NCI-H526 (cell line): ENCODE data around the gene GAPVD1.
"Not testable (repeated sequence)": the region's sequence is repeated elsewhere in the genome, so short reads cannot be mapped to it uniquely, and the experiment has no call there.

Source experiments
- DNase-seq, 2 experiments: peaks; one replicate each; lab custom pipeline; 2025; lab: John Stamatoyannopoulos, UW

The GAPVD1 gene

GRCh38 chr9:125316359-125316758 lies 54.7 kb downstream of the GAPVD1 start:
- DNase-seq: not testable (repeated sequence)

GRCh38 chr9:125317704-125318103 lies 56.1 kb downstream of the GAPVD1 start:
- no peak for DNase-seq

GRCh38 chr9:125321496-125321895 lies 59.9 kb downstream of the GAPVD1 start:
- no peak for DNase-seq

GRCh38 chr9:125323615-125324014 lies 62.0 kb downstream of the GAPVD1 start:
- DNase-seq: no peak

GRCh38 chr9:125325826-125326225 lies 64.2 kb downstream of the GAPVD1 start:
- DNase-seq: no peak

DNA sequence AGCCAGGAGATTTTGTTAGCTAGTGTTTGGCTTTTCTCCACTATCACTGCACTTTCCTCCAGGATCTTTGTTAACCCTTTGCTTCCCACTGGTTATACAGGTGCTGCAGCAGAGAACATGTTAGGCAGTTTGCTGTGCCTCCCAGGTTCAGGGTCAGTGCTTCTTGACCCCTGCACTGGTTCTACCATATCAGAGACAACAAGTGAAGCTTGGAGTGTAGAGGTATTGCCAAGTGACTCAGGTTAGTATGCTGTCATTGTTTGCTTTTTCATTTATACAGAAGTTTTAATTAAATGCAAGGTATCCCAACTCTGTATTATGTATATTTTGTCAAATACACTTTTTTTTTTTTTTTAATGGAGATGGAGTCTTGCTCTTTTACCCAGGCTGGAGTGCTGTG lies 68.4 kb downstream of the GAPVD1 start:
- no peak for DNase-seq

DNA sequence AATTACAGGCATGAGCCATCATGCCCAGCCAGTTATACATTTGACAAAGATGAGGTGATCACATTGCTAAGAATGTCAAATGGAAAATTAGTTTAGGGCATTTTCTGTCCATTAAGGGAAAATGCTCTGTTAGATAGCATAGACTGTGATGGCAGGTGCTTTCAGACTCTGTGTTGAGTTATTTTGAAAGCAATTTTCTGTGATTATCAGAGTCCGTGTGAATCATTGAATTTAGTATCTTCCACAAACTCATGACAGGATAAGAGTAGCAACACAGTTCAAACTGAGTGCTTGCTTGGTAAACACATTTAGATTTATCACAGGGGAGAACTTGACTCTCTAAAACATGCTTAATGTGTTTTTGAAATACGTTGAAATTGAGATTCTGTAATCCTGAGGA lies 69.0 kb downstream of the GAPVD1 start:
- DNase-seq: no peak

GRCh38 chr9:125332527-125332926 lies 70.9 kb downstream of the GAPVD1 start:
- no peak for DNase-seq

DNA sequence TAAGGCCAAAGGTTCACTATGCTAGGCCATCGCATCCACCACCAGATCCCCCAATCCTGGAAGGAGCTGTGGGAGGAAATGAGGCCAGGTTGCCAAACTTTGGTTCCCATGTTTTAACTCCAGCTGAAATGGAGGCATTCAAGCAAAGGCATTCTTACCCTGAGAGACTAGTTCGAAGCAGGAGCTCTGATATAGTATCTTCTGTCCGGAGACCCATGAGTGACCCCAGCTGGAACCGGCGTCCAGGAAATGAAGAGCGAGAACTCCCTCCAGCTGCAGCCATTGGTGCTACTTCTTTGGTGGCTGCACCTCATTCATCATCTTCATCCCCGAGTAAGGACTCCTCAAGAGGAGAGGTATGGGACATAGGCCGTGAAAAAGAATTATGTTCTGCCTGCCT lies 75.6 kb downstream of the GAPVD1 start:
- no peak for DNase-seq

DNA sequence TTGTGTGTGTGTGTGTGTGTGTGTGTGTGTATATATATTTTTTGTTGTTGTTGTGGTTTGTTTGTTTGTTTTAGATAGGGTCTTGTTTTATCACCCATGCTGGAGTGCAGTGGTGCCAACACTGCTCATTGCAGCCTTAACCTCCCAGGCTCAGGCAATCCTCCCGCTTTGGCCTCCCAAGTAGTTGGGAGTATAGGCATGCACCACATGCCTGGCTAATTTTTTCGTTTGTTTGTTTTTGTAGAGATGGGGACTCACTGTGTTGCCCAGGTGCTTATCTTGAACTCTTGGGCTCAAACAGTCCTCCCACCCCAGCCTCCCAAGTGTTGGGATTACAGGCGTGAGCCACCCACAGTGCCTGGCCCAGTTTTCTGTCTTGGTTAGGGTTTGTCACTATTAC lies 77.3 kb downstream of the GAPVD1 start:
- no peak for DNase-seq

- no peak for DNase-seq
Measured at GRCh38 chr9:125341566-125341965, 79.9 kb downstream of the GAPVD1 start.

DNA sequence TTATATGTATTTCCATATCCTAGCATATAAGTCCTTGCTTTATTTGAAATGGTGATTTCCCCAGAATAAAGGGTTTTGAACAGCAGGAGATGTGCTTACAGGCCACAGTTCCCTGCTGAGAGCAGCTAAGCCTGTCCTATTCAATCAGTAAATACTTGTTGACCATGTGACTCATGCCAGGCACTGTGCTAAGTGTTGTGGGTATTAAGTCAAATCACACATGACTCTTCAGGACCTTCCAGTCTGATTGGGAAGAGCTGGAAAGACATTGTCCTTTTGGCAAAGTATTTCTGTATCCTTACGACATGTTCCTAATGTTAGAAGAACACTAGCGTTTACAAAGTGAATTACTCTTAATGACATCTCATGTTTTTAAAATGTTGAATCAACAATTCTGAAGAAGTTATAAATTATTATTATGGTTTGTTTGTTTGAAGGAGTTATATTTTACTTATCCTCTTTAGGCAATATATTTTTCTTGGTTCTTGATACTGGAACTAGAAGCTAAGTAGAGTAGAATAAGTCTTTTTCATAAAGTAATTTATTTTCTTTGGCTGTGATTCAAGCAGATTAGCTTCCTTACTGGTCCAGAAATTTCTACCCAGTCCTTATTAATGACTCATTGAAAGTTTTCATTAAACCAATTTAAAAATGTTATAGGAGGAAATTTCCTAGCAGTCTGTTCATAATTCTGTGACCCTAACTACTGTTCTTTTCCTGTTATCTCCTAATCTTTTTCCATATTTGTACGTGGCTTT lies 82.1 kb downstream of the GAPVD1 start:
- no peak for DNase-seq

GRCh38 chr9:125346080-125346732 lies 84.6 kb downstream of the GAPVD1 start:
- DNase-seq: no peak

DNA sequence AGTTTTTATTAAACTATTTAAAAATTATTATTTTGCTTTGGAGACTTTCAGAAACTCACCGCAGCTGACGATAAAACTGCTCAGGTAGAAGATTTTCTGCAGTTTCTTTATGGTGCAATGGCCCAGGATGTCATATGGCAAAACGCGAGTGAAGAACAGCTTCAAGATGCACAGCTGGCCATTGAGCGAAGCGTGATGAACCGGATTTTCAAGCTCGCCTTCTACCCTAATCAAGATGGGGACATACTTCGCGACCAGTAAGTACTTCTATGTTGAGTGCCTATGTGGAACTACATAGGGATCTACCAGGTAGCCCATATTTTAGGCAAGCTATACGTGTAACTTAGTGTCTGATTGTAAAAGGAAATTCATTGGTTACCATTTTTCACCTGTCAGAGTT lies 94.0 kb downstream of the GAPVD1 start:
- DNase-seq: no peak

DNA sequence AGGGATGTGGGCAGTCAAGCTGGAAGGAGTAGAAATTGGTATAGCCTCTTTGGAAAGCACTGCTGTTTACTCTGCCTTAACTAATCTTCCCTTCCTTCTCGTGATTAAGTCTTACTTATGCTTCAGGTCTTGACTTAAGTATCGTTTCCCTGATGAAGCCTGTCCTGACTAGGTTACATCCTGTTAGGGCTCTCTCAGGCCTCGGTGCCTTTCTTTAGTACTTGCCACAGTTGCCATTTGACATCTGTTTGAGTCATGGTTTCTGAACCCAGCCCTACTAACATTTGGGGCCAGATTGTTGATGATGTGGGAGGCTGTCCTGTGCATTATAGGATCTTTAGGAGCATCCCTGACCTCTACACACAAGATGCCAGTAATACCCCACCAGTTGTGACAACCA lies 94.4 kb downstream of the GAPVD1 start:
- no peak for DNase-seq

GRCh38 chr9:125359011-125359410 lies 97.4 kb downstream of the GAPVD1 start:
- DNase-seq: no peak

DNA sequence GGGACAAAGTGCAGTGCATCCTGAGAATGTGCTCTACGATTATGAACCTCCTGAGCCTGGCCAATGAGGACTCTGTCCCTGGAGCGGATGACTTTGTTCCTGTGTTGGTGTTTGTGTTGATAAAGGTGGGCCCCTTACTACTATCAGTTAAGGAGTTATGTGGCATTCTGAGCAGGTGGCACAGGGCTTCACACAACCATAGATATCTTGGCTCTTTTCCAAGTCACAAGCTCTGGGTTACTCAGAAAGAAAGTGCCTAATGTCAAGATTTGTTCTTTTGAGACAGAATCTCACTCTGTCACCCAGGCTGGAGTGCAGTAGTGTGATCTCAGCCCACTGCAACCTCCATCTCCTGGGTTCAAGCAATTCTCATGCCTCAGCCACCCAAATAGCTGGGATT lies 99.0 kb downstream of the GAPVD1 start:
- DNase-seq: no peak

DNA sequence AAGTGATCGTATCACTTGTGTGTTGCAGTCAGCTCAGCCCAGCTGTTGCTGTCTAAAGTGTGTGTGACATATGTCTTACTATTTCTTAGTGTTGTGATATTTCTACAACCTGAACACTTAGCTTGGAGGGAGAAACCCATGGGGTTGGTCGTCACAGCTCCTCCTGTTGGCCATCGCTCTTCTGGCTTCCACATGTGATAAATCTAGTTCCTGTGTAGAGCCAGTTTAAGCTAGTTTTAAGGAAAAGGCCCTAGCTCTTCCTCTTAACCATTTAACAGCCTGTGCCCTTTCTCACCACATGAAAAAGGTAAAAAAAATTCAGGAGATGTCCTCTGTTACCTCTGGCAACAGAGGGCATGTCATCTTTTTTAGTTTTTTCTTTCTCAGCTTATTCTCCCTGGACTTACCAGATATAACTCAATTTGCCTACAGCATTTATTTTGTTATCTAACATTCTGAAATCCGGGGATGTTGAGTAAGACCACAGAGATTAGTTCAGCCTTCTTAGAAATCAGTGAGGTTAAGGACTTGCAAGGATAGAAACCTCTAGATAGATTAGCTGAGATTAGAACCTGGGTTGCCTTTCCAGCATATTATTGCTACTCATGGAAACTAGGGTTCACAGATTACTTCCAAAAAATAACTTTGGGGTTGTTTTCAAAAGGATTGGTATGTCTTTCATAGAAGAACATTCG lies 100.4 kb downstream of the GAPVD1 start:
- no peak for DNase-seq

- DNase-seq: no peak
Measured at GRCh38 chr9:125366676-125367075, 105.0 kb downstream of the GAPVD1 start.

- no peak for DNase-seq
Measured at GRCh38 chr9:125370786-125371185, 109.2 kb downstream of the GAPVD1 start.

DNA sequence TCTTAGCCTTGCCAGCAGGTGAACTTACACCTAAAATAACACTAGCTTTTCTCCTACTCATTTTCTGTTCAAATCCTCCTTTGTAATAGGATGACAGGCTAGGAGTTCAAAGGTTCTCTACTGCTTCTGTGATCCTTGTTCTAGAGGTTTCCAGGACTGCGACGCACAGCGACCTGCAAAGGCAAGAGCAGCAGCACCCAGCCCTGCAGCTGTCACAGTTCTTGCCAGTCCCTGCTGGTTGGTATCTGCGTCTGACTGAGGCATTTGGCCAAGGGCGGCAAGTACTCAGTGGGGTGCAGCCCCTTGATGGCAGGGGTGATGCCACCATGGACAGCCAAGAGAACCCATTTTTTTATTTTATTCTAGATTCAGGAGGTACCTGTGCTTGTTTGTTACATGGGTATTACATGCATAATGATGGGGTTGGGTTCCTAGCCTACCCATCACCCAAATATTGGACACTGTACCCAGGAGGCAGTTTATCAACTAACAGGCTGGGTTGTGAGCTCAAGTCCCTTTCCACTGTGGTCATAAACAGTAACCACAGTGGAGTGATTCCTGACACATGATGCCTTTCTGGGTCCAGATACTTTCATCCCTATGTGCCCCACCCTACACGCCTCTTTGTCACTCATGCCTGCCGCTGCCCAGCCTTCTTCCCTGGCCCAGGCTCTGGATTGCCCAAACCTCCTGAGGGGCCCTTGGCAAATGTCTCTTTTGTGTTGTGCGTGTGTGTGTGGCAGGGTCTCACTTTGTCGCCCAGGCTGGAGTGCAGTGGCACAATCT lies 111.0 kb downstream of the GAPVD1 start:
- no peak for DNase-seq
